ENCODE measurements around the gene COIL. TPM values are rescaled to one million over a fixed set of nuclear protein-coding genes. Genes with fewer than 3 reads are reported as not detected.

COIL gene
- total and polyA plus RNA-seq, 11 donors = 5.7 to 11.3 (median 7.8) TPM

DNA sequence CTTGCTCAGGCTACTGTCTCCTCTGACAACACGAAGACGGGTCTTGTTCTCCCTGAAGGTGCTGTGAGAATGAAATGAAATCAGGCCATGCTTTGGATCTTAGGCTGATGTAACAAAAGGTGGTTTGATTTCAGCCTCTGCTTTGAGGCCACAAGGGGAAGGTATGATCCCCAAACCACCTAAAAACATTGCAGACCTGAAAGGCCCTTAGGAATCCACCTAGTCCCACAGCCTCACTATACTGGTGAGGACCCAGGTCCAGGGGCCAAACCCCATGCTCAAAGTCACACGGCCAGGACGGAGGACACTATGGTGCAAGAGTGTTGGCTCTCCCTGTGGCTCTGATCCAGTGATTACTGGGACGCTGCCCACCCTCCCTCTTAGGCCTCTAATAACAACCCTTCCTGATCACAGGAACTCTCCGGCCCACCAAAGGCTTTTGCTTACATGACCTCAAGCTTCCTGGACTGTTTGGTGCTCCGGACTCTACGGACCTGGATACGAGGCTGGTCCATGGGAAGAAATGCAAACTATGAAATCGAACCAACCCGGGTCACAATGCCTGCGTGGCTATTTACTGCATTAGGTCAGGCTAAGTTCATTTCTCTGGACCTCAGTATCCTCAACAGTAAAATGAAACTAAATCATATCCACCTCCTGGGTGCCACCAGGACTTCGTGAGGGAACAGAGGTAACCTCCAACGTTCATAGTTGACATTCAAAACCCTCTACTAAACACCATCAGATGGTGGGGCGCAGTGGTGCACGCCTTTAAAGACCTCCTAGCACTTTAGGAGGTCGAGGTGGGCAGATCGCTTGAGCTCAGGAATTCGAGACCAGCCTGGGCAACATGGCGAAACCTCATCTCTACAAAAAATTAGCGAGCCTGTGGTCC lies 48.5 kb downstream of the COIL start:
- Histone ChIP-seq H3K27ac (peak overlapping the region; percentile 1 to 97 (median 92)), H3K9me3 (peaks cover 0 to 5% (median 0%) of the 10 kb centered on the region in 12 donors), H3K36me3 (peaks cover 0 to 26% (median 11%) of the 10 kb centered on the region in 9 donors), H3K4me1 (peaks cover 0 to 75% (median 40%) of the 10 kb centered on the region in 12 donors), H3K27me3 (no peaks in the 10 kb centered on the region), H3K4me3 (peak overlapping the region; percentile 68 to 98 (median 81))
- intact Hi-C loops (cut with DNase I) = loop anchor here in 5 of 10 donors (5.0 kb wide), 2 partner anchors 75 to 80 kb away; partner anchors contain the start of genes C17orf67 (in 2 of the 5) and DGKE (in 2 of the 5)
- WGBS, 4 donors = 50 to 65% (median 56%) methylated on average over 21 of the region's 21 CpGs
- TF ChIP-seq POLR2A (IDR thresholded peaks at IDR 0.05) (no peak), CTCF (IDR thresholded peaks at IDR 0.05) (no peak)
- no peak for ATAC-seq
- peak in 2 of 5 donors; percentile 47 to 48 for DNase-seq

DNA sequence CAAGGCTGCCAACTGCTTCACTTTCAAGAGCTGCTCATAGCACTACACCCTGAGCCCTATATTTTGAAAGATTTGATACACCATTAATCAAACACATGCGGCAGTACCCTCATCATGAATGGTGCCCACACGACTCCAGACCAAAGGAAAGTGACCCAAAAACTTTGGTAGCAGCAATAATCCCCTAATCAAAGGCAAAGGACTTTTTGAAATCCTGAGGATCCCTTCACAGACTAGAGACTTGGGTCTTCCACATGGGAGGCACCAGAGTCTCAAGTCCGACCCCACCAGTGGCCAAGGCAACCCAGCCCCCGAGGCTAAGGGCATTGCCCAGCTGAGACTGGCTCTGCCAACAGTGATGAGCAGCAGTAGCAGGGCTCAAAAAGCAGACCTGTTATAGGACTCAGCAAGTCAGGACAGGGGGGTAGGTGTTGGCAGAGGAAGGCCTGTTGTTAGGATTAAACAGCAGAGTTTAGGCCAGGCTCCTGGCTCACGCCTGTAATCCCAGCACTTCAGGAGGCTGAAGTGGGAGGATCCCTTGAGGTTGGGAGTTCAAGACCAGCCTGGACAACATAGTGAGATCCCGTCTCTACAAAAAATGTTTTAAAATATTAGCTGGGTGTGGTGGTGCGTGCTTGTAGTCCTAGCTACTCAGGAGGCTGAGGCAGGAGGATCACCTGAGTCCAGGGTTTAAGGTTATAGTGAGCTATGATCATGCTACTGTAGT lies 50.2 kb downstream of the COIL start:
- Histone ChIP-seq H3K36me3 (peaks cover 0 to 42% (median 28%) of the 10 kb centered on the region in 9 donors), H3K27me3 (no peaks in the 10 kb centered on the region), H3K27ac (peak overlapping the region; percentile 11 to 97 (median 64)), H3K4me1 (peaks cover 0 to 77% (median 37%) of the 10 kb centered on the region in 12 donors), H3K4me3 (peak overlapping the region in 8 of 12 donors; percentile 3 to 97 (median 54)), H3K9me3 (no peaks in the 10 kb centered on the region)
- DNase-seq (no peak), ATAC-seq (no peak)
- intact Hi-C loops (cut with DNase I) = loop anchor here in 5 of 10 donors (5.0 kb wide), 2 partner anchors 73 to 78 kb away; partner anchors contain the start of genes C17orf67 (in 2 of the 5) and DGKE (in 2 of the 5)
- TF ChIP-seq POLR2A (IDR thresholded peaks at IDR 0.05) (no peak), CTCF (IDR thresholded peaks at IDR 0.05) (no peak)
- 75 to 81% (median 76%) methylated on average over 7 of the region's 7 CpGs for WGBS, 4 donors

GRCh38 chr17:56909742-56910508 lies 50.9 kb downstream of the COIL start:
- Histone ChIP-seq H3K4me1 (peaks cover 0 to 70% (median 30%) of the 10 kb centered on the region in 12 donors), H3K4me3 (peak overlapping the region in 7 of 12 donors; percentile 4 to 97 (median 34)), H3K27ac (peak overlapping the region; percentile 11 to 97 (median 64)), H3K36me3 (peaks cover 0 to 50% (median 35%) of the 10 kb centered on the region in 9 donors), H3K27me3 (no peaks in the 10 kb centered on the region), H3K9me3 (no peaks in the 10 kb centered on the region)
- peak in 3 of 4 donors; percentile 7 to 50 (median 47) for ATAC-seq
- DNase-seq = peak in 2 of 5 donors; percentile 30 to 35
- WGBS, 4 donors = 58 to 61% (median 60%) methylated on average over 6 of the region's 6 CpGs
- intact Hi-C loops (cut with DNase I) = loop anchor here in 5 of 10 donors (5.0 kb wide), 2 partner anchors 73 to 78 kb away; partner anchors contain the start of genes C17orf67 (in 2 of the 5) and DGKE (in 2 of the 5)
- TF ChIP-seq CTCF (IDR thresholded peaks at IDR 0.05) = no peak
- no peak for TF ChIP-seq POLR2A (IDR thresholded peaks at IDR 0.05)

All from heart left ventricle (tissue), 16 donors.